PC-9 (cell line): ENCODE results near the gene PMAIP1. TPM values are rescaled to one million over a fixed set of nuclear protein-coding genes. Genes with fewer than 3 reads are reported as not detected.
"Not testable (repeated sequence)": the region's sequence is repeated elsewhere in the genome, so short reads cannot be mapped to it uniquely, and the experiment has no call there.

Experiments
- BruUV-seq: library from RNA; stranded (reverse); fragments of 400-500 nt; replicated peaks from 2 replicates; lab custom pipeline; 2021; lab: Mats Ljungman, UMichigan
- CTCF ChIA-PET: fragments of 300-600 bp; sonication (Branson Sonifier 250); formaldehyde crosslinking; loops from one replicate; lab custom pipeline; 2022; ENCODE audit warnings: antibody characterized with exemption; lab: Charles Lee
- POLR2A ChIA-PET: fragments of 300-600 bp; sonication (Branson Sonifier 250); formaldehyde crosslinking; loops from one replicate; lab custom pipeline; 2022; ENCODE audit warnings: antibody characterized with exemption; ENCODE audit not compliant: unreplicated experiment; lab: Charles Lee
- DNase-seq, 2 experiments: peaks; one replicate each; pipeline versions ENCODE4 v3.0.0 to v3.0.0-alpha.2; 2015 to 2022; ENCODE audit warnings: mixed read lengths in 1 of 2
- H2AFZ ChIP-seq: fragments of 200-600 bp; sonication (generic); 2 replicates; pipeline ENCODE4 v1.8.1; 2017; ENCODE audit warnings: antibody characterized with exemption
- H3F3A ChIP-seq: fragments of 200-600 bp; sonication (generic); 2 replicates; pipeline ENCODE4 v1.8.1; 2017; ENCODE audit warnings: antibody characterized with exemption, mild to moderate bottlenecking, low read depth; ENCODE audit not compliant: insufficient read depth
- H3K27ac ChIP-seq: fragments of 200-600 bp; sonication (generic); 2 replicates; pipeline ENCODE4 v1.6.1; 2016; ENCODE audit warnings: mixed run types
- H3K27me3 ChIP-seq: fragments of 200-600 bp; sonication (generic); 2 replicates; pipeline ENCODE4 v1.6.1; 2016; ENCODE audit warnings: low read depth, mixed run types; ENCODE audit not compliant: insufficient read depth
- H3K36me3 ChIP-seq: fragments of 200-600 bp; sonication (generic); 2 replicates; pipeline ENCODE4 v1.6.1; 2016; ENCODE audit warnings: low read depth, mixed run types
- H3K4me1 ChIP-seq: fragments of 200-600 bp; sonication (generic); replicated peaks from 2 replicates; pipeline ENCODE4 v1.6.1; 2016; ENCODE audit warnings: mixed run types; ENCODE audit not compliant: insufficient read depth
- H3K4me2 ChIP-seq: fragments of 200-600 bp; sonication (generic); 2 replicates; pipeline ENCODE4 v1.6.1; 2017; ENCODE audit warnings: mixed run types
- H3K4me3 ChIP-seq: fragments of 200-600 bp; sonication (generic); 2 replicates; pipeline ENCODE4 v1.6.1; 2016; ENCODE audit warnings: mixed run types
- H3K79me2 ChIP-seq: fragments of 200-600 bp; sonication (generic); 2 replicates; pipeline ENCODE4 v1.6.1; 2017; ENCODE audit warnings: low read depth, mixed run types
- H3K9me2 ChIP-seq: fragments of 200-600 bp; sonication (generic); 2 replicates; pipeline ENCODE4 v1.8.1; 2017; ENCODE audit warnings: mild to moderate bottlenecking; ENCODE audit not compliant: insufficient read depth
- H3K9me3 ChIP-seq: fragments of 200-600 bp; sonication (generic); 2 replicates; pipeline ENCODE4 v1.8.1; 2016; ENCODE audit warnings: low read depth; ENCODE audit not compliant: insufficient read depth
- H4K20me1 ChIP-seq: fragments of 200-600 bp; sonication (generic); 2 replicates; pipeline ENCODE4 v1.8.1; 2017; ENCODE audit not compliant: insufficient read depth
- CTCF ChIP-seq: fragments of 200-600 bp; sonication (generic); conservative IDR thresholded peaks from 2 replicates; pipeline ENCODE4 v1.6.1; 2017; ENCODE audit warnings: mixed run types, antibody characterized with exemption, mild to moderate bottlenecking, moderate library complexity
- EZH2 ChIP-seq: fragments of 200-600 bp; sonication (generic); IDR thresholded peaks from 2 replicates; pipeline ENCODE4 v1.8.0; 2017; ENCODE audit warnings: antibody characterized with exemption, low read depth
- intact Hi-C: fragments of 100-400 bp; cut with micrococcal nuclease; formaldehyde crosslinking; loops from one replicate; pipeline ENCODE4 v1.10.0; 2022; ENCODE audit not compliant: unreplicated experiment
- total RNA-seq: library from RNA; stranded (reverse); gene quantifications from 2 replicates; pipeline ENCODE4 v1.2.3, GENCODE V29; 2021

Gene PMAIP1
- total RNA-seq, 1 experiment from 2014 or later = 16.5 TPM

GRCh38 chr18:59853380-59853779 is 46.4 kb upstream of the PMAIP1 start:
- TF ChIP-seq EZH2 (no peak), CTCF (no peak)
- CTCF ChIA-PET = no interaction called here
- H3F3A ChIP-seq = 0 out of 2 replicates have a peak, but pooled peaks cover 2% of the 10 kb centered on the region
- H2AFZ ChIP-seq = no peak overlapping the region
- no peak overlapping the region for H3K4me2 ChIP-seq
- H3K9me2 ChIP-seq = no peaks in the 10 kb centered on the region
- intact Hi-C loops = no loop called here
- H3K4me1 ChIP-seq = no peaks in the 10 kb centered on the region
- H3K79me2 ChIP-seq = no peaks in the 10 kb centered on the region
- POLR2A ChIA-PET = no interaction called here
- H3K27ac ChIP-seq = no peak overlapping the region
- no peak overlapping the region for H3K4me3 ChIP-seq
- H3K27me3 ChIP-seq = no peaks in the 10 kb centered on the region
- H3K9me3 ChIP-seq = no peaks in the 10 kb centered on the region
- H3K36me3 ChIP-seq = no peaks in the 10 kb centered on the region
- H4K20me1 ChIP-seq = no peaks in the 10 kb centered on the region
- BruUV-seq = no TSS peak
- no peak for DNase-seq

GRCh38 chr18:59853988-59854387 is 45.8 kb upstream of the PMAIP1 start:
- CTCF ChIA-PET, H4K20me1 ChIP-seq, H3K9me3 ChIP-seq, H3K4me1 ChIP-seq, H2AFZ ChIP-seq, DNase-seq, H3K4me2 ChIP-seq, H3K27ac ChIP-seq, POLR2A ChIA-PET, H3K4me3 ChIP-seq, H3K9me2 ChIP-seq, H3F3A ChIP-seq, H3K27me3 ChIP-seq, H3K79me2 ChIP-seq, H3K36me3 ChIP-seq, intact Hi-C loops, BruUV-seq: not testable (repeated sequence)

GRCh38 chr18:59861009-59861408 is 38.8 kb upstream of the PMAIP1 start:
- no peak overlapping the region for H3K4me3 ChIP-seq
- POLR2A ChIA-PET = interaction anchor here (0.6 kb wide), 1 partner anchor 102 kb away, joined by 7 read pairs; no protein-coding TSS in a partner anchor
- H3K27me3 ChIP-seq = no peaks in the 10 kb centered on the region
- H3F3A ChIP-seq = peaks cover 10% of the 10 kb centered on the region; the same call in 1 of the 2 replicates
- no peaks in the 10 kb centered on the region; the same call in 1 of the 2 replicates for H3K9me3 ChIP-seq
- intact Hi-C loops = no loop called here
- no peak for DNase-seq
- H3K4me1 ChIP-seq = peaks cover 34% of the 10 kb centered on the region
- TF ChIP-seq CTCF (no peak), EZH2 (no peak)
- H4K20me1 ChIP-seq = no peaks in the 10 kb centered on the region
- H3K36me3 ChIP-seq = no peaks in the 10 kb centered on the region
- H2AFZ ChIP-seq = no peak overlapping the region
- no peak overlapping the region for H3K4me2 ChIP-seq
- no peaks in the 10 kb centered on the region for H3K79me2 ChIP-seq
- CTCF ChIA-PET = no interaction called here
- H3K9me2 ChIP-seq = no peaks in the 10 kb centered on the region
- no TSS peak for BruUV-seq
- no peak overlapping the region for H3K27ac ChIP-seq
